NCI-H2029 (cell line): ENCODE results near the gene PHLDB3.

ENCODE experiments used
- DNase-seq: peaks from one replicate; lab custom pipeline; 2025; lab: John Stamatoyannopoulos, UW

The PHLDB3 gene

DNA sequence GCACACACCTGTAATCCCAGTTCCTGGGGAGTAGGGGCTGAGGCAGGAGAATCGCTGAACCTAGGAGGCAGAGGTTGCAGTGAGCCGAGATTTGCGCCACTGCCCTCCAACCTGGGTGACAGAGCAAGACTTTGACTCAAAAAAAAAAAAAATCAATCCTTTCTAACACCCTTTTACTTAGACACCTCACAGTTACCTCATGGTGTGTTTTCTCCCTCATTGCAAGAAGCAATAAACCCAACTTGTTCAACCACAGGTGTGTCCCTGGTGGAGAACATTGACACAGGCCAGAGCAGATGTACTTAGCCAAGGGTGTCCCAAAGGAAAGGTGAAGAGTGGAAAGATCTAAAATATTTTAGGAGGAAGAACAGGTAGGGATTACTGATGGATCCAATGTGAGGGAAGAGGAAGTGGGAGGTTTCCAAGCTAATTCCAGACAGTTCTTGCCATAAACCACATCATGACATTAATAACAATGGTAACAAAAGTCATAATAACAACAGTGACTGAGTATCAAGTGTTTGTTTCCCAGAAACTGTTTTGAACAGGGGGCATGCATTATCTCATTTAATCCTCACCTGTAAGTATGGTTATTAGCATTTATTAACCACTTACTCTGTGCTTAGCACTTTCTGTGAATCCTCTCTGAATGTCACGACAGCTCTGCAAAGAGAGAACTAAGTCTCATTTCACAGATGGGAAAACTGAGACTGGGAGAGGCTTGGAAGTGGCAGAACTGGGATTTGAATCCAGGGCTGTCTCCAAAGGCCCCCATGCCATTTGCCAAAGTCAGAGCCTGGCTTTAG, 36.0 kb downstream of the PHLDB3 start:
- DNase-seq: no peak

DNA sequence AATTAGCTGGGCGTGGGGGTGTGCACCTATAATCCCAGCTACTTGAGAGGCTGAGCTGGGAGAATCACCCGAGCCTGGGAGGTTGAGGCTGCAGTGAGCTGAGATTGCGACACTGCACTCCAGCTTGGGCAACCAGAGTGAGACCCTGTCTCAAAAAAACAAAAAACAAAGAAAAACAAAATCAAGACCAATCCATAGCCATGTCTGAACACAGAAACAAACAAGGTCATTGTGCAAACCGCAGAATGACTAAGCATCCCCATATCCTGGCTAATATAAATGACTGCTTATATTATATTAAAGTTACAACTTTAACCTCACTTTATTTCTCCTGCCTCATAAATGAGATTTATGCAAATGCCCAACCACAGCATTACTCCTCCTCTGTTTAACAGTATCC, 36.8 kb downstream of the PHLDB3 start:
- DNase-seq: no peak

DNA sequence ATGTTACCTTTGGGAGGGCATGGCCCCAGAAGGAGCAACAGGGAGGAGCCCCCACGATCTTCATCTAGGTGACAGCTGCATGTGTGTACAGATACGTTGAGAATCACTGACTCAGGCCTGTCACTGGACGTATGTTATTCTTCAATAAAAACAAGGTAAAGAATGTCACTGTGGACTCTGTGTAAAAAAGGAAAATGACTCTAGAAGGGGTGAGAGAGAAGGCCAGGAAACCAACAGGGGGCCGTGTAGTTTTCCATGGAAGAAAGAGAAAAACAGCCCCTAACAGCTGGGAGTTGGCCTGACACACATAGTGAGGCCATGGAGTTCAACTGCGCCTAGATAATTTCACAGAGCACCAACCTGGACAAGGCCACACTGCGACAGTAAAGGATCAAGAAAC, 37.3 kb downstream of the PHLDB3 start:
- no peak for DNase-seq

DNA sequence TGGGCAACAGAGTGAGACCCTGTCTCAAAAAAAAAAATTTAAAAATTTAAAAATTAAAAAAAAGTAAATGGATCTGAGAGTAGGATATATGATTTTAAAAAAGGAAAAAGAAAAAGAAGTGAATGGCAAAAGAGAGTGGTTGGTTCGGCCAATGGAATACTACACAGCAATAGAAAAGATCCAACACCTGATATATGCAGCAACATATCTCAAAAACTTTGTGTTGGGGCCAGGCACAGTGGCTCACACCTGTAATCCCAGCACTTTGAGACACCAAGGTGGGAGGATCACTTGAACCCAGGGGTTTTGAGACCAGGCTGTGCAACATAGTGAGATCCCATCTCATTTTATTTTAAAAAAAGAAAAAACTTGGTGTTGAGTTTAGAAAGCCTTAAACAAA, 37.8 kb downstream of the PHLDB3 start:
- DNase-seq: no peak

DNA sequence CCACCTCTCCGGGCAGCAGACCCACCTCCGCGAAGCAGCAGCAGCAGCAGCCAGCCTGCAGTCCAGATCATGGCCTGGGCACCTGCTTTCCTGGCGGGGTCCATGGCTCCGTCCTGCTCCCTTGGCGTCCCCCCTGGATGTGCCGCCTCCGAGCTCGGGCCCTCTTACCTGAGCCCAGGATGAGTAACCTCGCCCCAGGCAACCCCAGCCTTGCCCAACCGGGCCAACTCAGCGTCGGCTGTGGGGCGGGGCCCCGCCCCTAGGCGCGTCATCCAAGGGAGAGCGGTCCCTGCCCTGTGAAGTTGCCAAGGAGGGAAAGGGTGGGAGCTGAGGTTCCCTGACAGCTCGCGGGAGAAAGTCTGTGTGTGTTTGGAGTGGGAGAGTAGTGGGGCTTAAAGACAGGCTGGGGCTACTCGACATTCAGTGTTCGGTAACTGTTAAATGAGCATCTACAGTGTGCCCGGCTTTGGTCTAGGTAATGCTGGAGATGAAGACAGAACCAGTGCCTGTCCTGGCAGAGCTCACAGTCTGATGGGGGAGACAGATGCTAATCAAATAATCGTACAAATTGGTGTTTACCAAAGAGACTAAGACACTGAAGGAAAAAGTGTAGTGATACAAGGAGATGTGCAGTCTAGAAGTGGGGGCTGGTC, 39.0 kb downstream of the PHLDB3 start, which contains the start of gene LYPD3:
LYPD3 (minus strand) TSS at position 141 of the 653 bp plus-strand sequence; CDS start at position 104, 37 bp downstream.
- DNase-seq: no peak

DNA sequence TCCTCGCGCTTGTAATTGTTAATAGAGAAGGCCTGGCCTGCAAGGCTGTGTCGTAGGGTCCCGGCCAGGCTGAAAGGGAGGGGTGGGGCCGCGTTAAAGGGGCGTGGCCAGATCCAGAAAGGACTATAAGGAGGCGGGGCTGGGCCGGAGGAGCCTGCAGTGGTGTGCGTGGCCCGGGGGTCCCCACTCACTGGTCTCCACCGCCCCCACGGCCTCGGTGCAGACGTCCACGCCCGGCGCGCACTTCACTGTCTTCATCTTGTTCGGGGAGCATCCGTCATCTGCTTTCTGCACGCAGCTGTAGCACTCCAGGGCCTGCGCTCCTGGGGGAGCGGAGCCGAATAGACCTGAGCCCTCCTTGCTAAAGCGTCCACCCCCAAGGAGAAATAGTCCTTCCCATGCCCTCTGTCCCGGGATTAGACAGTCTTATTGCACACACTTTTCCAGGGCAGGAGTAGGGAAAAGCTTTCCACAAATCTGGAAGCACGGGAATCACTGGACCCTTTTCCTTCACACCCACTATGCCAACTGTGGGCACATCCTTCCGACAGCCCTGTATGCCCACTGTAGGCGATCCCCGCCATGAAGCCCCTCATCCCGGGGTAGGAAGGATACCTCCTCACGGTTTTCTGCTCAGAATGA, 40.3 kb downstream of the PHLDB3 start:
- peak; percentile 45 for DNase-seq

DNA sequence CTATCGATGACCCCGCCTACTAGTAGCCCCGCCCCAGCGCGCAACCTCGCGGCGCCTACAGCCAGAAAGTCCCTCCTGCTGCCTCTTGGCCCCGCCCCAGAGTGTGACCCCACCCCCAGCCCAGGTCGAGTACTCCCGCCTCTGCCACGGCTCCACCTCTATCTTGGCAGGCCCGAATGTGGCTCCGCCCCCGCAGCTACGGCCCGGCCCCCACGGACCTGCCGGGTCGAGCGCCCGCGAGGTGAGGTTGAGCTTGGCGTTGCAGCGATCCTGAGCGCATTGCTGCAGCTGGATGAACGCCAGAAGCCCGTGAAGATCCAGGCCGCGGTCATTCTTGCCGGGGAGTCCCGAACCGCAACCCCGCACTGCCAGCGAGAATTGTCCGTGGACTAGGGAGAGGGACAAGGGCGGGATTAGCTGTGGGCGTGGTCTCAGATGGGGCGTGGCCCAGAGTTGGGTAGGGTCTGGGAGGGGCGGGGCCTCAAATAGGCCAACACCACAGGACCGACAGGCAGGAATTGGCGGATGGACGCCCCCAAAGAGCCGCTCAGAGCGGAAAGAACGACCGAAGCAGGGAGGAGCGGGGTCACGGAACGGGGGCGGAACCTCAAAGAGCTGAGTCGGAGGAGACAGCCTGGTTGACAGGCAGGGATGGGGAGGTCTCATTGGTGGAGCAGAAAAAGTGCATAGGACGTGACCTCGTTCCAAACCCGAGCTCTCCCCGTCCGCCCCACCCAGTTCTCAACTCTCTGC, 41.0 kb downstream of the PHLDB3 start:
- peak; percentile 97 for DNase-seq

DNA sequence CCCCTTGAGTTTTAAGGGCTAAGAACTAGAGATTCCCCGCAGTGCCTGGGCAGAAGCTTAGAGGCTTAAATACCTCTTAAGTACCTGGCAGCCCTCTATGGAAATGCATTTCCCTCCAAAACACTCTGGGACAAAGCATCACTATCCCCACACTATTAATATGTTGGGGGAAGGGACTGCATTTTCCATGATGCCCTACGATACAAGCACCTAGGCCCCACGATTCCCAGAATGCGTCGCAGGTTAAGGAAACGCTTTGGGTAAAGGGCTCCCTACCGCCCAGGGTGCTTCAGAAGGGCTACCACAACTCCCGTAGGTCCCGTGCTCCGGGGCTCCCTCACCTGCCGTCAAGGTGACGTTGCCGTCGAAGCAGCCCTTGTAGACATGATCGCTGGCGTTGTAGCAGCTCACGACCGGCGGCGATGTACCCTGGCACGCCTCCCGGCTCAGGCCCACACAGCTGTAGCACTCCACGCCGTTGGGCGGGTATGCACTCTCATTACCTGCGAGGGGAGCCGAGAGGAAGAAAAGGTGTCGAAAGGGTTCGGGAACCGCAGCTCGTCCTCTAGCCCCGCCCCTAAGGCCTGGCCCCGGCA, 41.7 kb downstream of the PHLDB3 start:
- no peak for DNase-seq

DNA sequence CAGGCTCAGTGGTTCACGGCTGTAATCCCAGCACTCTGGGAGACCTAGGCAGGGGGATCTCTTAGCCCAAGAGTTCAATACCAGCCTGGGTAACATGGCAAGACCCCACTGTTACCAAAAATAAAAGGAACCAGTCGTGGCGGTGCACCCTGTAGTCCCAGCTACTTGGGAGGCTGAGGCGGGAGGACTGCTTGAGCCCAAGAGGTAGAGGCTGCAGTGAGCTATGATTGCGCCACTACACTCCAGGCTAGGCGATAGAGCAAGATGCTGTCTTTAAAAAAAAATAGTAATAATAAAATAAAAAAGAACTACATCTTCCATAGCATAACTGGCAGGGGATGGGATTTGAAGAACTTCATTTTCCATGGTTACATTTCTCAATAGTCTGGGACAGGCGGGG, 42.2 kb downstream of the PHLDB3 start:
- DNase-seq: no peak

DNA sequence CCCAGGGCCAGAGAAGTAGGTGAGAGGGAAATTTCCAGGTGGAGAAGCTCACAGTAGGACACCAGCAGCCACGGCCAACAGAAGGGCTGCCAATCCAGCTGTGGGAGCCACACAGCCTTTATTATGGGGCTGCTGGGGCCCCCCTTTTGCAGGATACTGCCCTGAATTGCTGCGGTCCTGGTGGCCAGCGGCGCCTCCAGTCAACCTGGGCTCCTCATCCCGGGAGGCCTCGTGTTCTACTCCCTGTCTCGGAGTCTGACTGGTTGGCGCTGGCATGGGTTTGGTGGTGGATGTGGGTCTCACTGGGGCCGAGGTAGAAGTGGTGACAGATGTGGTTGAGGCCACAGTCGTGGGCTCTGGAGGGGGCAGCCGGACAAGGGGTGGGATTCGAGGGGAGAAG, 43.2 kb downstream of the PHLDB3 start:
- DNase-seq: no peak

DNA sequence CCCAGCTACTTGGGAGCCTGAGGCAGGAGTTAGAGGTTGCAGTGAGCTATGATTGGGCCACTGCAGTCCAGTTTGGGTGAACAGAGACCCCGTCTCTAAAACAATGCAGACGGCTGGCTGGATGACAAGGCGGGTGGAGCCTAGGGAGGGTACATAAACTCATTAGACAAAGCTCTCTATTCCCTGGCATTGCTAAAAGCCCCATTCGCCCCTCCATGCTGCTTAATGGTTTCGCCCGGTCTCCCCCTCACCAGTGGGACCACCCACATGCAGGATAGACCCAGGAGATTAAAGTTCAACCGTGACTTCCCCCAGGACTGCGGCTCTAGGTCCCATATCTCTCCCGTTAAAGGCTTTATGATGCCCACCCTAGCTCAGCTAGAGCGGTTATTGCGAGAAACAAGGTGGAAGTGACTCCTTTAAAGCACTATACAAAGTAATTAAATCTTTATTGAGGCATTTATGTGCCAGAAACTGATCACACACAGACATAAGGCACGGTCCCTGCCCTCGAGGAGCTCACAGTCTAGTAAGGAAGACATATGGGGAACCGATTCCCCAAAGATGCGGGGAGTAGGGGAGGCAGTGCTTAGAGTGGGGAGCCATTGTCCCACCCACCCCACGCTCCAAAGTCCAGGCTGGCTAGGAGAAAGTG, 44.1 kb downstream of the PHLDB3 start:
- no peak for DNase-seq

DNA sequence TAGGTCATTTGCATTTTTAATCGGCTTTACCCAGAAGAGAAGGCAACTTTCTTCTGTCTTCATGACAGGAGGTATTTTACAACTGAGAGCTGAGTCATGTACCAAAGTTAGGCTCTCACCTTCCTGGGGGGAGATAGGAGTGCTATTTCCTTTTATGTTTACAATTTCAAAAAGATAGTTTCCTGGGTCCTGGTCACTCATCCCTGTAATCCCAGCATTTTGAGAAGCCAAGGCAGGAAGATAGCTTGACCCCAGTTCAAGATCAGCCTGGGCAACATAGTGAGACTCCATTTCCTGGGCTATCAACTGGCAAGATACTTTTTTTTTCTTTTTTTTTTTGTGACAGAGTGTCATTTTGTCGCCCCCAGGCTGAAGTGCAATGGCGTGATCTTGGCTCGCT, 46.7 kb downstream of the PHLDB3 start:
- no peak for DNase-seq

DNA sequence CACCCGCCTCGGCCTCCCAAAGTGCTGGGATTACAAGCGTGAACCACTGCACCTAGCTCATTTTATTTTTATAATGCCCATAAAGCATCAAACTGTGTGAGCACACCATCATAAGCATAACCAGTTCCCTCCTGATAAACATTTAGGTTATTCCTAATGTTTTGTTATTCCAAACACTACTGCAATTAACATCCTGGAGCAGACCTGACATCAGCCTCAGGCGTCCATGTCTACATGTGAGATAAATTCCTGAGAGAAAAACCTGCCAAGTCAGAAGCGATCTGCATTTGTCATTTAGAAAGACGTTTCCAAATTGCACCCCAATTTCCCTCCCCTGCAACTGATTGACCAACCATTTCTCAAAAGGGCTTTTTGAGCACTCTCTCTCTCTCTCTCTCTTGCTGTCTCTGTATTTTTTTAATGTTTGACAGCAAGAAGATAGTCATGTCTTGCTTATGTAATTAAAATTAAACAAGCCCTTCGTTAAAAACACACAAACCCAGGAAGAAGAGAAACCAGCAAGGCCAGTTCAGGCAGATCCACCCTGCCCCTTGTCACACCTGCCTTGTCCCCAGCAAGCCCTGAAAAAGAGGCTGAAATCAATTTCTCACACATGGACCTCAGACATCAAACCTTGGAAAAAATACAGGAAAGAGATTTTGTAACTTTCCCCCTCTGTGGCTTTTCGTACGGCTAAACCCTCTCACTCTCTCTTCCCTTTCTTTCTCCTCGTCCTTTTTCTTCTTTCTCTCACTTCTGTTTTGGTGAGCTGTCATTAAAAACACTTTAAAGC, 49.0 kb downstream of the PHLDB3 start:
- no peak for DNase-seq

DNA sequence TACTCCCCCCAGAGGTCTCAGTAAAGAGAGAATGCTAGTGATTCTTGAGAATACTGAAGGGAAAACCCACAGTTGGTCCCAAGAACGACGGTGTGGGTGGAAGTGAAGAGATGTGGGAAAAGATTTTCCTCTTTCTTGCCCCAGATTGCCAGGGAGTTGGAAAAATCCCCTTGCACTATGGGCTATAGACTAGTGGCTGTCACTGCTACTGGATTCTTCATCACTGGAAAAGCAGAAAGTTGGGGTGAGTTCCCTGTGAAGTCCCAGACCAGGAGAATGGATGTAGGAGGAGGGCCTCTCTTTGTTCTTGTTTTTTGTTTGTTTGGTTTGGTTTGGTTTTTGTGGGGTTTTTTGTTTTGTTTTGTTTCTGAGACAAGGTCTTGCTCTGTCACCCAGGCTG, 50.5 kb downstream of the PHLDB3 start:
- DNase-seq: no peak

DNA sequence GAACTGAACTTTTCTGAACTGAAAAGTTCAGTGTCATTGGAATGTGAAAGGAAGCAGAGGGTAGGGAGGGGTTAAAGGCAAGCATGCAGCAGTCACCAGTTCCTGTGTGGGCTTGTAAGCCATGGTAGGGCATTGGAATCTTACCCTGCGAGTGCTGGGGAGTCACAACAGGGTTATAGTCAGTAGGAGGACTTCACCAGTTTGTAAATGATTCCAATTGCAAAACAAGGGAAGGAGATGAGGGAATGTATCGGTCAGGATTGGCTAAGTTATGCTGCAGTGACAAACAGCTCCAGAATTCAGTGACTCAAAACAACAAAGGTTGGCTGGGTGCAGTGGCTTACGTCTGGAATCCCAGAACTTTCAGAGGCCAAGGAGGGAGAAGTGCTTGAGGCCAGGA, 52.0 kb downstream of the PHLDB3 start:
- DNase-seq: no peak

DNA sequence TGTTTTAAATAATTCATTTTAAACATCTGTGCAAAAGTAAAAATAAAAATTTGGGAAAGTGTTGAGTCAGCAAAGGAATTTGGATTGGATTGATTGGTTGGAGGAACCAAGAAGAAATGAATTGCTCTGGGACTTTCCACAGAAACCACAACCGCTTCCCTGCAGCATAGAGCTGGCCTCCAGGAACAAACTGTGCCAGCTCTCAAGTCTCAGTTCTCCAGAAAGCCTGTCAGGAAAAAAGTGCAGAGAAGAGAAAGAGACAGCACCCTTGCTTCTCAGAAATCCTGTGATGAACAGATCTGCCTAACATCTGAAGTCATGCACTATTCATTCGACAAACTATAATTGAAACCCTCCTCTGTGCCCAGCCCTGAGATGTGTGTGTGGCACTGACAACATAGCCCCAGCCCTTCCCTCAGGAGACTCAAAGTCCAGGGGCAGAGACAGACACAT, 54.0 kb downstream of the PHLDB3 start:
- no peak for DNase-seq

DNA sequence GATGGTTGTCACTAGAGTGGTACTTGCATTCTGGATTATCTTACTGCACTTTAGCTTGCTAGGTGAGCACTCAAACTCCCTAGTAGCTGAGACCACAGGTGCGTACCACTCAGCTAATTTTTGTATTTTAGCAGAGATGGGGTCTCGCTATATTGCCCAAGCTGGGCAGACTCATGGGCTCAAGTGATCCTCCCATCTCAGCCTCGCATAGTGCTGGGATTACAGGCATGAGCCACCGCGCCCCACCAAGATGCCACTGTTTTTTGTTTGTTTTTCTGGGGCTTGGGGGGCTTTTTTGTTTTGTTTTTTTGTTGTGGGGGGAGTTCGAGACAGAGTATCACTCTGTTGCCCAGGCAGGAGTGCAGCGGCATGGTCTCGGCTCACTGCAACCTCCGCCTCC, 56.9 kb downstream of the PHLDB3 start:
- no peak for DNase-seq

DNA sequence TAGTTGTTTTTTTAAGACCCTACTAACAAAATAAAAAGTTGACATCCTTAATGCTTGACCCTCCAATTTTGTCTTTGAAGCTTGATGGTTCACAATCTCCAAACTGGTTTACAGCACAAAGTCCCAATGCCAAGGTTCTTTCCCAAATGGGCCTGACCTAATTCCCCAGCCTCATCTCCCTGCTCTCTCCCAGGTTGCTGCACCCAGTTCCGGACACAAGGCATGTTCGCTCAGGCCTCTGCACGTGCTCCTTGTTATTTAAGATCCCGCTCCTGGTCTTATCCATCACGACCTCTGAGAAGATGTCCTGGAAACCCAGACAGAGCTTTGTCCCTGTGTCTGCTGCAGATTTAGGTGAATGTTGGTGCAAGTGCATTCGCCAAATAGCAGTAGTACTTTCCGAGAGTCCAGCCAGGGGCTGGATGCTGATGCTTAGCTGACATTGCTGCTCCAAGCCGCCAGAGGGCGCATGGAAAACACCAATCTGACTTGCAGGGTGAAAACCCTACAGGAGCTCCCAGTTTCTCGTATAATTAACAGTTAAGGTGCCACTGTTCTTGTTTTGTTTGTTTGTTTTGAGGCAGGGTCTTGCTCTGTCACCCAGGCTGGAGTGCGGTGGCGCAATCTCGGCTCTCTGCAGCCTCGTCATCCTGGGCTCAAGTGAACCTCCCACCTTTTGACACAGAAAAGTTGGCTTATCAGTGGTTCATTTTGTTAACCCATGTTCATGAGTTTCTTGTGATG, 57.6 kb downstream of the PHLDB3 start:
- peak; percentile 58 for DNase-seq

DNA sequence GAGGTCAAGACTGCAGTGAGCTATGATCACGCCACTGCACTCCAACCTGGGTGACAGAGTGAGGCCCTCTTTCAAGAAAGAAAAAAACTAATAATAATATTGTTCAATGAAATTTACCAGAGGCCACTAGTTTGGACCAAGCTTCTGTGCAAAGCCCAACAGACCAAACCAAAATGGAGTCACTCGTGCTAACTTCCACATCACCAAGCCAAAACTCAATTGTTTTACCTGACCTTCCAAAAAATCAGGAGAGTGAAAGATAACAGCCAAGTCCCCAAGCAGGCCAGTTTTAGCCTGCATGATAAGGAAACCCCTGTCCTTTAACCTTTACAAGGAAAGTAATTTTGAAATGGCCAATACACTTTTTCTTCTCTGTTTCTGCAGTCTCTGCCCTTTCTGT, 59.1 kb downstream of the PHLDB3 start:
- no peak for DNase-seq
